K562 treated with DMSO at 1 percent for 48 hours (cell line): Measurements from ENCODE around the gene SFN. TPM values are rescaled to one million over a fixed set of nuclear protein-coding genes. Genes with fewer than 3 reads are reported as not detected.

Source experiments
- total RNA-seq: library from RNA; unstranded; fragments of 300-600 nt; gene quantifications from 2 replicates; pipeline ENCODE4 v1.2.3, GENCODE V29; 2022; ENCODE audit warnings: low replicate concordance; ENCODE audit errors: extremely low read depth

Gene SFN
- total RNA-seq, result not detected in 2 replicates

GRCh38 chr1:26862781-26863684, at the start of gene SFN:
TSS of gene SFN (plus strand) at chr1:26863149. CDS start at chr1:26863213, 64 bp downstream.

GRCh38 chr1:26826261-26827105, 36.5 kb upstream of the SFN start, which contains the start of gene ZDHHC18:
TSS of gene ZDHHC18 (plus strand) at chr1:26826688. CDS start at chr1:26826805, 117 bp downstream.

GRCh38 chr1:26889551-26890466, 26.9 kb downstream of the SFN start, which contains the start of gene GPN2:
TSS of gene GPN2 (minus strand) at chr1:26890283. CDS start at chr1:26890096, 187 bp downstream.

GRCh38 chr1:26900001-26900814, 37.3 kb downstream of the SFN start, which contains the start of gene GPATCH3:
TSS of gene GPATCH3 (minus strand) at chr1:26900467. CDS start at chr1:26900442, 25 bp downstream.

Other genes with a start within 250 kb of the SFN start
- gene ARID1A, start 167.1 kb upstream of the SFN start, total RNA-seq, result not detected in 2 replicates
- gene PIGV, start 75.2 kb upstream of the SFN start, total RNA-seq, result not detected in 2 replicates
- 70.7 TPM in 1 of 2 replicates, not detected in the other for gene ZDHHC18, start 36.5 kb upstream of the SFN start, total RNA-seq
- gene GPN2, start 27.1 kb downstream of the SFN start, total RNA-seq, result not detected in 2 replicates
- not detected in 2 replicates for gene GPATCH3, start 37.3 kb downstream of the SFN start, total RNA-seq
- gene NR0B2, start 50.8 kb downstream of the SFN start, total RNA-seq, result not detected in 2 replicates
- gene NUDC, start 58.6 kb downstream of the SFN start, total RNA-seq, result not detected in 2 replicates
- gene KDF1, start 97.3 kb downstream of the SFN start, total RNA-seq, result not detected in 2 replicates
- not detected in 2 replicates for gene TRNP1, start 130.5 kb downstream of the SFN start, total RNA-seq
- not detected in 2 replicates for gene TENT5B, start 149.7 kb downstream of the SFN start, total RNA-seq